NCI-H510A treated with DMSO at 0.1 percent for 48 hours (cell line): Measurements from ENCODE around the gene RABGAP1L.
"Not testable (repeated sequence)": the region's sequence is repeated elsewhere in the genome, so short reads cannot be mapped to it uniquely, and the experiment has no call there.

ENCODE experiments used
- DNase-seq: peaks from one replicate; lab custom pipeline; 2025; lab: John Stamatoyannopoulos, UW

Gene RABGAP1L

GRCh38 chr1:174660476-174660875, 501.2 kb downstream of the RABGAP1L start:
- no peak for DNase-seq

DNA sequence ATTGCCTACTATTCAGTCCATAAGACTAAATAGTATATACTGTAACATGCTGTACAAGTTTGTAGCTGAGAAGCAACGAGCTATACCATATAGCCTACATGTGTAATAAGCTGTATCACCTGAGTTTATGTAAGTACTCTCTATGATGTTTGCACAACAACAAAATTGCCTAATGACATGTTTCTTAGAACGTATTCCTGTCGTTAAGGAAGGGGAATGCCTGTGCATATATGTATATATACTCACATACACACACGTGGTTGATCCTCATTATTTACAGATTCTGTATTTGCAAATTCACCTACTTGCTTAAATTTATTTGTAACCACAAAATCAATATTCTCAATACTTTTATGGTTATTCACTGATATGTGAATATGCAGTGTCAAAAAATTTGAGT, 504.0 kb downstream of the RABGAP1L start:
- no peak for DNase-seq

- DNase-seq = no peak
Observed at GRCh38 chr1:174666248-174666647, 506.9 kb downstream of the RABGAP1L start.

DNA sequence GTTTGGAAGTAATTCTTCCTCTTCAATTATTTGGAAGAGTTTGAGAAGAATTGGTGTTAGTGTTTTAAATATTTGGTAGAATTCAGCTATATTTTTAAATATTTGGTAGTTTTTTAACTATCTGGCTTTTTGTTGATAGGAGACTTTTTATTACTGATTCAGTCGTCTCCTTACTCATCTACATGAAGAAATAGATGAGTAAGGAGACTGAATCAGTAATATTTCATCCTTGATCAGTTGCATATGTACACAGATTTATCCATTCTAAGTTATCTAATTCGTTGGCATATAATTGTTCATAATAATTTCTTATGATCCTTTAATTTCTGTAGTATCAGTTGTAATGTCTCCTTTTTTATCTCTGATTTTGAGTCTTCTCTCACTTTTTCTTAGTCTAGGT, 512.5 kb downstream of the RABGAP1L start:
- DNase-seq = no peak

GRCh38 chr1:174676856-174677255, 517.5 kb downstream of the RABGAP1L start:
- no peak for DNase-seq

DNA sequence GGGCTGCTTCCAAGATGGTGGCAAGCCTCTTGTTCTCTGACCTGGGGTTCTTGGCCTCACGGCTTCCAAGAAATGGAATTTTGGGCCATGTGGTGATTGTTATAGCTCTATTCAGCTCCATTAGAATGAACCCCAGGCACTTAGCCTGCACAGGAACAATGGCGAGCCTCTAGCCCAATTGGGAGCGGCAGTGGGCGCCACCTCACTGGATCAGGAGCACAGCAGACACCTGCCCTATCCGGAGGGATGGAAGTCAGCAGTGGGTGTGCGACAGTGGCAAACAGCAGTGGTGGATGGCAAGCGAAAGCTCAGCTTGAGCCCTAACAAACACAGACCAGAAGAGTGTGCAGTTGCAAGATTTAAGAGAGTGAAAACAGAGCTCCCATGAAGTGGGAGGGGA, 519.3 kb downstream of the RABGAP1L start:
- no peak for DNase-seq

DNA sequence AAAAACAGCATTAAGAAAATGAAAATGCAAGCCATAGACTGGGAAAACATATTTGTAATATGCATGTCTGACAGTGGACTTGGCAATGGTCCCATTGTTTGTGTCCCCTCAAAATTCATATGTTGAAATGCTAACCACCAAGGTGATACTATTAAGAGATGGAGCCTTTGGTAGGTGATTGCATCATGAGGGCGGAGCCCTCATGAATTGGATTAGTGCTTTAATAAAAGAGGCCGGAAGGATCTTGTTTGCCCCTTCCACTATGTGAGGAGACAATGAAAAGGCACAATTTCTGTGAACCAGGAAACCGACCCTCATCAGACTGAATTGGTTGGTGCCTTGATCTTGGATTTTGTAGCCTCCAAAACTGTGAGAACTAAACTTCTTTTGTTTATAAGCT, 520.8 kb downstream of the RABGAP1L start:
- DNase-seq = no peak

- DNase-seq = no peak
Observed at GRCh38 chr1:174682419-174683008, 523.2 kb downstream of the RABGAP1L start.

DNA sequence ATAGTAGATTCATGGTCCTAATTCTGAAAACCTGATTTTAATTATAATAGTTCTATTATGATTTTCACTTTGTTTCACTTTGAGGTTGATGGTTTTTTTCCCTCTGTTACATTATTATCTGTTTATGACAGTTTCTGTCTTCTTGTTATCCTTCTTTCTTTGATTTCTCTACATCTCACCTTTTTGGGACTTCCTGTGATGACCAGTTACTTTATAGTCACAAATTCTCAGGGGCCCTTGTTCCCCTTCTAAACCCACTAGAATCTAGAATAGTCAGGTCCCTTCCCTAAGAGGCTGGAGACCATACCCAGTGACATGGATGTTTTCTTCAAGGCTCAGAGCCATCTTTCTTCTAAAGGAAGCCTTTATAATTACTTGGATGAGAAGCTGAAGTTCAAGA, 526.9 kb downstream of the RABGAP1L start:
- DNase-seq = no peak

GRCh38 chr1:174689524-174689923, 530.2 kb downstream of the RABGAP1L start:
- no peak for DNase-seq

- no peak for DNase-seq
Observed at GRCh38 chr1:174690266-174690665, 530.9 kb downstream of the RABGAP1L start.

DNA sequence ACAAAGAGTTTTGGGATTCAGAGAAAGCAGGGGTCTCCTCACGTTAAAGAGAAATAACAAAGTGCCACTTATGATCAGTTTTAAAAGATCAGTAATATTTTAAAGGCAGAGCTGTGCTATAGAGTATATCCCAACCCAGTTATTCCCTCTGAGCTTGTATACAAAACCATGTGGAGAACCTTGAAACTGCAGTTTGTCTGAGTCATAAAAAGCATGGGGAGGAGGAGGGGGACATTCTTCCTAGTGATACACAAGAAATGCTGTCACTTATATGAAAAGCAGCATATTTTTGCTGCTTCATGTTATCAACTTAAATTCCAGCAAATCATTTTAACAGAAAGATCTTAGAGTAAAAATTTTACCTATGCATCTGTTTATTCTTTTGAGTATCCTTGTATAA, 533.0 kb downstream of the RABGAP1L start:
- DNase-seq = no peak

- no peak for DNase-seq
Observed at GRCh38 chr1:174693085-174693484, 533.8 kb downstream of the RABGAP1L start.

DNA sequence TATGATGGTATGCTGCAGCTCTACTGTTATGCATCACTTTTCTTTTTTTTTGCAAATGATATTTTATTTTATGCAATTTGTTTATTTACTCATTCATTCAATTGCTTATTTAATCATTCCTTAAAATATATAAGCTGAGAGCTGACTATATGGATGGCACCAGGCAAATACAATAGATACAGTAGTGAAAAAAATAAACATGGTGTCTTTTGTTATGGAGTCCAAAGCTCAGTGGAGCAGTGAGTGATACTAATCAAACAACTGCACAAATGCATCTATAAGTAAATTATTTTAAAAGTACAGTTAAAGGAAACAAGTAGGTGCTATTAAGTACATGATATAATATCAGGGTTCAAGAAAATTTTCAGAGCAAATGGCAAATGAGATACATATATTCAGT, 534.2 kb downstream of the RABGAP1L start:
- not testable (repeated sequence) for DNase-seq

DNA sequence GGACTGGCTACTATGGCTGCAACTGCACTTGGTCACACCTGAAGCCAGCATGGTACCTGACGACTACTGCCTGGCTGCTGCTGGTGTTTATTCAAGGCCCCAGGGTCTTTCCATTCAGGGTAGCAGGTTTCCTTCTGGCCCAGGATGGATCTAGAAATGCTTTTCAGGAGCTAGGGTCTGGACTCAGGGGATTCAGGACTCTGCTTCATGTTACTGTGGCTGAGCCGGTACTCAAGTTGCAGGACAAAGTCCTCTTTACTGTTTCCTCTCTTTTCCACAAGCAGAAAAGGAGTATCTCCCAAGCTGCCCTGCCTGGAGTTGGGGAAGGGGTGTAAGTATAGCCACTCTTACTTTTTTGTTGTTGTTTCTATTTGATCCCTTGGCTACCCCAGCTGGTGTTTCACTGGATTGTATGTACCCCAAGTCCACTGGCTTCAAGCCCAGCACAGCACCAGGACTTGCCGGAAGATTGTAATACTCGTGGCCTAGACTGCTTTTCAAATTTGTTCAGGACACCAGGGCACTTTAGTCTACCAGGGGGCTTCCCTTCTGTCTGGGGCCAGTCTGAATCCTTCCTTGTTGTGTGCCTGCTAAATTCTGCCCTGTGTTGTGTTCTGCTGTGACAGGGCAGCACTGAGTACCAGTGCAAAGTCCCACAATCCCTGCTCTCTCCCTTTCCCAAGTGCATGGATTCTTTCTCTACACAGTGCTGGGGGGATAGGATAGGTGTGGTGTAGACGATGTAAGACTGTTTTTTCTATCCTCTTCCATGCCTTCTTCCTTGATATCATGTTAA, 536.9 kb downstream of the RABGAP1L start:
- no peak for DNase-seq

DNA sequence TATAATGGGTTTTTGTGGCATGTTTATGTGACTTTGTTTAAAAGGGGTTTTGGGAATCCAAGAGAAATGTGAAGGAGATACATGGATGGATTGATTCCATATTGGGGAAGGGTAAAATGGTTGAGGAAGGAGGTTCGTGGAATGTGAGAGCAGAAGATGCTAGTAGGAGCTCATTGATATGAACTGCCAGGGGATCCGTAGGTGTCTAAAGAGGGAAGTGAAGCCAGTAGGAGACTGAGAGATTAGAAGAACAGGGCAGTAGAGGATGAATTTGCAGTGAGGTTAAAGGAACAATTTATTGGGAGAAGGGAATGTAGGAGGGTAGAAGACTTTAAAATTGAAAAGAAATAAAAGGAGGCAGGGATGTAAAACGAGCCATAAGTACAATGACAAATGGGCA, 541.0 kb downstream of the RABGAP1L start:
- DNase-seq = no peak

GRCh38 chr1:174700775-174701174, 541.5 kb downstream of the RABGAP1L start:
- DNase-seq = no peak

- DNase-seq = no peak
Observed at GRCh38 chr1:174701565-174701964, 542.2 kb downstream of the RABGAP1L start.

- DNase-seq = no peak
Observed at GRCh38 chr1:174702011-174702410, 542.7 kb downstream of the RABGAP1L start.

DNA sequence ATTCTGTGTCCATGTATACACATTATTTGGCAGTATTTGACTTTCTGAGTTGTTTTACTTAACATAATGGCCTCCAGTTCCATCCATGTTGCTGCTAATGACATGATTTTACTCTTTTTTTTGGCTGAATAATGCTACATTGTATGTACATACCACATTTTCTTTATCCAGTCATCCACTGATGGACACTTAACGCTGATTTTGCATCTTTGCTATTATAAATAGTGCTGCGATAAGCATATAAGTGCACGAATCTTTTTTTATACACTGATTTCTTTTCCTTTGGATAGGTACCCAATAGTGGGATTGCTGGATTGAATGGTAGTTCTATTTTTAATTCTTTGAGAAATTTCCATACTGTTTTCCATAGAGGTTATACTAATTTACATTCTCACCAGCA, 544.0 kb downstream of the RABGAP1L start:
- no peak for DNase-seq

DNA sequence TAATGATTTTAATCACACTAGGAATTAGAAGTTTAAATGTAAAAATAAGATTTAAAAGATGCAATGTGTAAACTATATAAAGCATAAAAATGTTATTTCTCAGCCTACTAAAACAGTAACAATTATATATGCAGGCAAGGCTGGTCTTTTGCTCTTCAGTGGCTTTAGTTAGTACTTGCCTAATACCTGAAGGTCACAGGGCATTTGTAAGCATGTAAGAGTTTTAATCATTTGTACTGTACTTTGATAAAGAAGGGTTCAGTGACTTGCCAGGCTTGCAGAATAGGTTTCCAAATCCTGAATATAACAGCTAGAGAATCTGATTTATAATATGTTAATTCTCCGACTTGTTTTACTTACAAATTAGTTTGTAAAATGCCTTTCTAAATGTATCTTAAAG, 545.0 kb downstream of the RABGAP1L start:
- DNase-seq = no peak

GRCh38 chr1:174710868-174711845, 551.8 kb downstream of the RABGAP1L start:
- DNase-seq = no peak

- DNase-seq = not testable (repeated sequence)
Observed at GRCh38 chr1:174711848-174712247, 552.5 kb downstream of the RABGAP1L start.
